H1 (cell line): ENCODE results near the gene SLX9.

Source experiments
- ASH2L ChIP-seq: fragments of 200-600, 300-600 bp; sonication (generic); IDR thresholded peaks from one replicate; pipeline ENCODE4 v1.7.1; 2017; ENCODE audit warnings: low read length
- EZH2 ChIP-seq: fragments of 200-600 bp; sonication (generic); IDR thresholded peaks from 2 replicates; pipeline ENCODE4 v1.7.1; 2012; ENCODE audit warnings: low read depth, mild to moderate bottlenecking, moderate library complexity, low read length, inconsistent platforms; ENCODE audit not compliant: severe bottlenecking
- KDM4A ChIP-seq: IDR thresholded peaks from one replicate; pipeline ENCODE4 v1.7.1; 2012; ENCODE audit warnings: low read depth, mild to moderate bottlenecking, moderate library complexity, low read length, inconsistent platforms; ENCODE audit not compliant: severe bottlenecking
- POLR2A ChIP-seq, 2 experiments: IDR thresholded peaks; 1 replicate in 1 of 2; 2 replicates in 1 of 2; pipeline ENCODE4 v1.6.1; 2011; ENCODE audit warnings: low read depth in 2 of 2, low read length in 2 of 2, mild to moderate bottlenecking in 2 of 2; ENCODE audit errors: control extremely low read depth in 1 of 2
- POLR2AphosphoS5 ChIP-seq: IDR thresholded peaks from 2 replicates; pipeline ENCODE4 v1.6.1; 2011; ENCODE audit warnings: low read depth, low read length
- SIX5 ChIP-seq: IDR thresholded peaks from 2 replicates; pipeline ENCODE4 v1.6.1; 2011; ENCODE audit warnings: mild to moderate bottlenecking, low read depth, low read length
- USF2 ChIP-seq: IDR thresholded peaks from 2 replicates; pipeline ENCODE4 v1.6.1; 2011; ENCODE audit warnings: low read length, improper control_type of control experiment
- ZNF274 ChIP-seq: IDR thresholded peaks from 2 replicates; pipeline ENCODE4 v1.7.0; 2012; ENCODE audit warnings: low read length, borderline replicate concordance; ENCODE audit errors: extremely low read depth
- TF ChIP-seq, protein P1 (sequence below), 3 experiments: IDR thresholded peaks; 1 replicate in 2 of 3; 2 replicates in 1 of 3; pipeline versions ENCODE4 v1.5.1 to v1.6.1; 2011; ENCODE audit warnings: low read length in 3 of 3, mild to moderate bottlenecking in 3 of 3, inconsistent platforms in 2 of 3, low read depth in 1 of 3, moderate library complexity in 1 of 3; ENCODE audit not compliant: insufficient read depth in 1 of 3; ENCODE audit errors: control extremely low read depth in 1 of 3

GRCh38 chr21:44927259-44927586, 12.6 kb upstream of the SLX9 start:
- TF ChIP-seq POLR2A (IDR thresholded peaks at IDR 0.05; ENCODE audit: control extremely low read depth in 1 of 2, low read depth in 2 of 2, low read length in 2 of 2) (no peak), POLR2AphosphoS5 (no peak), USF2 (no peak), KDM4A (no peak), EZH2 (no peak), ZNF274 (no peak), SIX5 (no peak), ASH2L (no peak)
- TF ChIP-seq, protein P1, sequence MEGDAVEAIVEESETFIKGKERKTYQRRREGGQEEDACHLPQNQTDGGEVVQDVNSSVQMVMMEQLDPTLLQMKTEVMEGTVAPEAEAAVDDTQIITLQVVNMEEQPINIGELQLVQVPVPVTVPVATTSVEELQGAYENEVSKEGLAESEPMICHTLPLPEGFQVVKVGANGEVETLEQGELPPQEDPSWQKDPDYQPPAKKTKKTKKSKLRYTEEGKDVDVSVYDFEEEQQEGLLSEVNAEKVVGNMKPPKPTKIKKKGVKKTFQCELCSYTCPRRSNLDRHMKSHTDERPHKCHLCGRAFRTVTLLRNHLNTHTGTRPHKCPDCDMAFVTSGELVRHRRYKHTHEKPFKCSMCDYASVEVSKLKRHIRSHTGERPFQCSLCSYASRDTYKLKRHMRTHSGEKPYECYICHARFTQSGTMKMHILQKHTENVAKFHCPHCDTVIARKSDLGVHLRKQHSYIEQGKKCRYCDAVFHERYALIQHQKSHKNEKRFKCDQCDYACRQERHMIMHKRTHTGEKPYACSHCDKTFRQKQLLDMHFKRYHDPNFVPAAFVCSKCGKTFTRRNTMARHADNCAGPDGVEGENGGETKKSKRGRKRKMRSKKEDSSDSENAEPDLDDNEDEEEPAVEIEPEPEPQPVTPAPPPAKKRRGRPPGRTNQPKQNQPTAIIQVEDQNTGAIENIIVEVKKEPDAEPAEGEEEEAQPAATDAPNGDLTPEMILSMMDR (IDR thresholded peaks at IDR 0.05; ENCODE audit: control extremely low read depth in 1 of 3, insufficient read depth in 1 of 3, low read depth in 1 of 3, low read length in 3 of 3), result no peak
